HS-5 (cell line): ENCODE measurements around the gene COL20A1.
"Not testable (repeated sequence)": the region's sequence is repeated elsewhere in the genome, so short reads cannot be mapped to it uniquely, and the experiment has no call there.

ENCODE experiments used
- DNase-seq: peaks from one replicate; pipeline ENCODE4 v3.0.0-alpha.2; 2012; ENCODE audit warnings: low read depth

The COL20A1 gene

GRCh38 chr20:63291811-63292210 lies 1.2 kb upstream of the COL20A1 start:
- no peak for DNase-seq

DNA sequence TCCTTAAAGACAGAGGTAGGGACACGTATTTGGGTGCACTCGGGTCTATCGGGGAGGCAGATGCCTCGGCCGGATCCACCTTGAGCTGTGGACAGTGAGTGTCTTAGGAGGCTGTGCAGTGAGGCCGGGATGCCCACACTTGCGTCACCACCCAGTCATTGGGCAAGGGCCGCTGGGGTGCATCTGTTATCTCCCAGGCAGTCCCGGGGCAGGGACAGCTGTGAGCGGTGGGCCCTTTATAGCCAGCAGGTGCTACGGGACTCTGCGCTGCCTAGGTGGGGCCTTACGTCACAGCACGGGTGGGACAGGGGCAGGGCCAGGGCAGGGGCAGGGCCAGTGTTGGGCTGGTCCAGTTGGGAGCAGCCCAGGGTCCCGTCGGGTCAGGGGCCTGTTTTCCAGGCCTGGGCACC lies 689 bp upstream of the COL20A1 start:
- DNase-seq: no peak

DNA sequence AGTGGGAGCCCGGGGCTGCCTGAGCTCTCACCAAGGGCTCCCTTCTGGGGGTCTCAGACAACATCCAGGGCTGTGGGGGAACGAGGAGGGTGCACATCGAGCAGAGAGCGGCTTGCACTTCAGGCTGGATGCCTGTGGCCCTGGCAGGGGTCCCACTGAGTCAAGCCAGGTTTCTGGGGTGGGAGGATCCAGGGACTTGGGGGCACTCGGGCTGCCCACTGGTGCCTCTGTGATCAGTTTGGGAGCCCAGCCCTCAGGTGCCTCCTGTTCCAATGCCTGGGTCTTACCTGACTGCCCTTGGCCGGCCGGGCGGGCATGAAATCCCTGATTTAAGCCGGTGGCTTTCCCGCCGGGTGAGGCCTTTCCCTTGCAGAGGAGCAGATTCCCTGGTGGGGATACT lies 470 bp downstream of the COL20A1 start:
- DNase-seq: no peak

- no peak for DNase-seq
Measured at GRCh38 chr20:63293871-63294535, 1.0 kb downstream of the COL20A1 start.

DNA sequence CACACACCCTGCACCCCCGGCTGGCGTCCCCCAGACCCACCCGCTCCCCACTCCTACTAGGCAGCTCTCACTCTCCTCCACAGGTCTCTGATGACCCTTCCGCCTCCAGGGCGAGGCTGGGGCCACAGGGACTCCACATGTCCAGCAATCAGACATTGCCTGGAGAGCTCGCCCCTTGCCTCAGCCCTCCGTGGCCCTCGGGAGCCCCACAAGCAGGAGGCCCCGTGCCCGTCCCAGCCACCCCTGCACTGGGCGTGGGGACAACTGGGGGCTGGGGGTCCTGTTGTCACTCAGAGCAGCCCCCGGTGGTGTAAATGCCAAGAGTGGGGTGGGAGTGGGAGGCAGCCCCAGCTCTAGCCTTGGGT lies 1.5 kb downstream of the COL20A1 start:
- DNase-seq: no peak

- no peak for DNase-seq
Measured at GRCh38 chr20:63295018-63295417, 2.0 kb downstream of the COL20A1 start.

GRCh38 chr20:63295422-63295821 lies 2.4 kb downstream of the COL20A1 start:
- DNase-seq: no peak

DNA sequence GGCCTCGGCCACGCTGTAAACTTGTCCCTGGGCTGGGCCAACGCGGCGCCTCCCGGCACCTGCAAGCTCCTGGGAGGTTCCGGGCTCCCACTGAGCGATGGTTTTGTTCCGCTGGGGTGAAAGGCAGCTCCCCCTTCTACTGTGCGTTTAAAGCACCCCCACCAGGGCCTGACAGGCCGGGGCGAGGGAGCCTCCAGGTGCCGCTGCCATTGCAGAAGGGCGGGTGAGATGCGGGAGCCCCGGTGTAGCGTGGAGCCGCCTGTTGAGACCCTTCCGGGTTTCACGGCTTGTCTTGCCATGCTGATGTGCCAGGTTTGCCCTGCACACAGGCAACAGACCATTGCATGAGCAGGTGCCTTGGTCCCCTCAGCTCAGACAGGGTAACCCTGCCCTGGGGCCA lies 2.9 kb downstream of the COL20A1 start:
- DNase-seq: no peak

GRCh38 chr20:63296531-63297299 lies 3.7 kb downstream of the COL20A1 start:
- DNase-seq: no peak

DNA sequence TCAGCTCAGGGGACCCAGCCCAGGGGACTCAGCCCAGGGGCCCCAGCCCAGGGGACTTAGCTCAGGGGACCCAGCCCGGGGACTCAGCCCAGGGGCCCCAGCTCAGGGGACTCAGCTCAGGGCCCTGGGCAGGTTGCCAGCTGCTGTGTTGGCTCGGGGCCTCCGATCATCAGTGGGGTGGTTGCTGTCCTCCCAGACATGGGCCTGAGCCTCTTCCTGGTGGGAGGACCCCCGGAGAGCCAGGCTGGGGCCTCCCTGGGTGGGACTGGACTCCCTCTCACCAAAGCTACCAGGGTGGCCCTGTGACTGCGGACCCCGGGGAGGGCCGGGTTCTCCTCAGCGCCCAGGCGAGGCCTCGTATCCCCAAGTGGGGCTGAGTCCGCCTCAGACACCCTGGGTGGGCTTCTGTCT lies 4.4 kb downstream of the COL20A1 start:
- DNase-seq: no peak

- no peak for DNase-seq
Measured at GRCh38 chr20:63297796-63298572, 5.0 kb downstream of the COL20A1 start.

- DNase-seq: no peak
Measured at GRCh38 chr20:63298731-63299312, 5.8 kb downstream of the COL20A1 start.

GRCh38 chr20:63301671-63302070 lies 8.7 kb downstream of the COL20A1 start:
- no peak for DNase-seq

- DNase-seq: no peak
Measured at GRCh38 chr20:63303095-63303666, 10.2 kb downstream of the COL20A1 start.

DNA sequence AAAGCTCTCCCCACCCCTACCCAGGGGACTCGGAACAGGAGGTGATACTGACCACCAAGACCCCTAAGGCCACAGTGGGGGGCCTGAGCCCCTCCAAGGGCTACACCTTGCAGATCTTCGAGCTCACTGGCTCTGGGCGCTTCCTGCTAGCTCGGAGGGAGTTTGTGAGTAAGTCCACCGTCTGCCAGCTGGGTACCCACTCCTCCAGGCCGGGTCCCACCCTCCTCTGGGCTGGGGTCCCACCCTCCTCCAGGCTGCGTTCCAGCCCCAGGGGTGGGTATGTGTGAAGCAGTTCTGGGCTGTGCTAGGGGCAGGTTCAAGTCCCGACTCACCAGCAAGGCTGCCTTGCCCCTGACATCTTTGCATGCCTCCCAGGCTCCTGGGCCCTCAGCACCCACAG lies 12.4 kb downstream of the COL20A1 start:
- DNase-seq: no peak

DNA sequence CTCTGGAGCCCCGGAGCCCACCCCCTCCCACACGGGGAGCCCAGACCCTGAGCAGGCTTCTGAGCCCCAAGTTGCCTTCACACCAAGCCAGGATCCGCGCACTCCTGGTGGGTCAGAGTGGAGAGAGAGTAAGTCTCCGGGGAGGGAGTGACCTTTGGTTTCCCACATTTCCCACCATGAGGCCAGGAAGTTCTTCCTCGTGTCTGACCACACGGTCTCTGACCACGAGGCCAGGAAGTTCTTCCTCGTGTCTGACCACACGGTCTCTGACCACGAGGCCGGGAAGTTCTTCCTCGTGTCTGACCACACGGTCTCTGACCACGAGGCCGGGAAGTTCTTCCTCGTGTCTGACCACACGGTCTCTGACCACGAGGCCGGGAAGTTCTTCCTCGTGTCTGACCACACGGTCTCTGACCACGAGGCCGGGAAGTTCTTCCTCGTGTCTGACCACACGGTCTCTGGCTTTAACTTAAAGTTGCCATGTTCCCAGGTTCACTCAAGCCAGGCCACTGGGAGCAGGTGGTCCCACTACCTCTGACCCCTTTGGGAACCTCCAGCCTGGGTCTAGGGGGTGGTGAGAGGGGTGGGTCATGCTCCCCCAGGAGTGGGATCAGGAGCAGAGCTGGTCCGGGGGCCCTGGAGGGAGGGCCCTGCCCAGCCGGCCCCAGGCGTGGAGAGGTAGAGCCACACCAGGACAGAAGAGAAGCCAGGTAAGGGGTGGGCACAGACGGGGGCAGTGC lies 13.1 kb downstream of the COL20A1 start:
- DNase-seq: not testable (repeated sequence)

- DNase-seq: no peak
Measured at GRCh38 chr20:63306673-63307537, 13.9 kb downstream of the COL20A1 start.

DNA sequence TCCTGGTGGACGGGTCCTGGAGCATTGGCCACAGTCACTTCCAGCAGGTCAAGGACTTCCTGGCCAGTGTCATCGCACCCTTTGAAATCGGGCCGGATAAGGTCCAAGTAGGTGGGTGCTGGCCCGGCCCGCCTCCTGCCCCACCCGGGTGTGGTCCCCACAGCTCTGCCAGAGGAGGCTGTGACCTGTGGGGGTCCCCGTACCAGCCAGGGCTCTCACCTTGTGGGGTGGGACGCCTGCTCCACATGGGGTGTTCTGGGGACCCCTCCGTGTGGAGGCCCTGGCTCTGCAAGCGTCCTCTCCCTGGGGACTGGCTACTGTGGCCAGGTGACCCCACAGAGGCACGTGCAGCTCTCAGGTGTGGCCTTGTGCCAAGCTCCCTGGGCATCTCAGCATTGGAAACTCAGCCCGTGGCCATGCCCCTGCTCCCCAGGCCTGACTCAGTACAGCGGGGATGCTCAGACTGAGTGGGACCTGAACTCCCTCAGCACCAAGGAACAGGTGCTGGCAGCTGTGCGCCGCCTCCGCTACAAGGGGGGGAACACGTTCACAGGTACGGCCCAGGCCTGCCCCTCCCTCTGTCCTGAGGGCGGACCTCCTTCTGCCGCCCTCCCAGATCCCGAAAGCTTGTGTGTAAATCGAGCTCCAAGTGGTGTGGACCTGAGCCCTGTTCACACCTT lies 14.7 kb downstream of the COL20A1 start:
- no peak for DNase-seq

DNA sequence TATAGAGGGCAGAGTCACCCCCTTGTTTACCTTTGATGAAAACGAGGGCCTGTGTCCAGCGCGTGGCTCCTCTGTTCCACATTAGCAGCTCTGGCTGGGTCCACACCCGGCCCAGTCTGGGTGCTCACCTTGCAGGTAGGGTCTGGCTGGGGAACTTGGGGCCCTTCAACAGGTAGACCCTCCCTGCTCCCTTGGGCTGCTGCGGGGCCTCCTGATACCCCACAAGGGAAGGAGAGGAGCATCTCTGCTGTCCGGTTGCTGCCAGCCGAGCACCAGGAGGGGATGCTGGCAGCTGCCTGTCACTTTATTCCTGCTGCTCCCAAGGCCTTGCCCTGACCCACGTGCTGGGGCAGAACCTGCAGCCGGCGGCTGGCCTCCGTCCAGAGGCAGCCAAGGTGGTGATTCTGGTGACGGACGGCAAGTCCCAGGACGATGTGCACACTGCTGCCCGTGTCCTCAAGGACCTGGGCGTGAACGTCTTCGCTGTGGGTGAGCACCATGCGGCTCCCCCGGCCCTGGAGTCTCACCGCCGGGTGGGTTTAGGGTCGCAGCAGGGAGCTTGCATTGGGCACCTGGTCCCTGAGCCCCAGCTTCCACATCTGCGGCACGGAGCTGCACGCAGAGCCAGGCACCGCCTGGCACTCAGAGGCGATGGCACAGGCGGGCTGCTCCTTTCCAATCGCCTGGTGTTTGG lies 15.4 kb downstream of the COL20A1 start:
- no peak for DNase-seq
